GM23338 (cell line): ENCODE results near the gene ZNF787. TPM values are rescaled to one million over a fixed set of nuclear protein-coding genes. Genes with fewer than 3 reads are reported as not detected.

Experiments
- ATAC-seq: fragments of 200-7000 bp; cut with Tn5 transposase; 3 replicates; pipeline ENCODE4 v1.9.1; 2020
- DNase-seq: peaks from one replicate; pipeline ENCODE4 v3.0.0-alpha.2; 2015; ENCODE audit warnings: low spot score
- H2AFZ ChIP-seq: fragments of 200-600 bp; sonication (generic); 2 replicates; pipeline ENCODE4 v1.8.0; 2016; ENCODE audit warnings: antibody characterized with exemption, mild to moderate bottlenecking, moderate library complexity
- H3F3A ChIP-seq: fragments of 200-600 bp; sonication (generic); replicated peaks from 2 replicates; pipeline ENCODE4 v1.8.0; 2017; ENCODE audit warnings: antibody characterized with exemption, mixed run types, low read depth
- H3K27ac ChIP-seq: fragments of 200-600 bp; sonication (generic); 2 replicates; pipeline ENCODE4 v1.6.1; 2016; ENCODE audit warnings: low read depth
- H3K27me3 ChIP-seq: fragments of 200-600 bp; sonication (generic); 2 replicates; pipeline ENCODE4 v1.8.0; 2016; ENCODE audit warnings: mild to moderate bottlenecking, mixed run types, moderate library complexity; ENCODE audit not compliant: insufficient read depth
- H3K36me3 ChIP-seq: fragments of 200-600 bp; sonication (generic); 2 replicates; pipeline ENCODE4 v1.8.0; 2016; ENCODE audit warnings: mild to moderate bottlenecking; ENCODE audit not compliant: insufficient read depth
- H3K4me1 ChIP-seq: fragments of 200-600 bp; sonication (generic); 2 replicates; pipeline ENCODE4 v1.8.0; 2016; ENCODE audit warnings: mild to moderate bottlenecking, moderate library complexity; ENCODE audit not compliant: insufficient read depth
- H3K4me2 ChIP-seq: fragments of 200-600 bp; sonication (generic); 2 replicates; pipeline ENCODE4 v1.7.1; 2017; ENCODE audit warnings: mixed run types
- H3K4me3 ChIP-seq: fragments of 200-600 bp; sonication (generic); 2 replicates; pipeline ENCODE4 v1.6.1; 2016; ENCODE audit warnings: mixed run types
- H3K79me2 ChIP-seq: fragments of 200-600 bp; sonication (generic); replicated peaks from 2 replicates; pipeline ENCODE4 v1.8.0; 2017; ENCODE audit warnings: mild to moderate bottlenecking; ENCODE audit not compliant: insufficient read depth
- H3K9me2 ChIP-seq: fragments of 200-600 bp; sonication (generic); 2 replicates; pipeline ENCODE4 v1.8.0; 2017; ENCODE audit not compliant: insufficient read depth
- H4K20me1 ChIP-seq: fragments of 200-600 bp; sonication (generic); replicated peaks from 2 replicates; pipeline ENCODE4 v1.8.0; 2017; ENCODE audit warnings: mild to moderate bottlenecking; ENCODE audit not compliant: insufficient read depth
- H3K27ac Mint-ChIP-seq: 2 replicates; pipeline ENCODE4 v1.8.0; 2020; ENCODE audit warnings: inconsistent platforms, mild to moderate bottlenecking, moderate library complexity, mixed read lengths
- H3K27me3 Mint-ChIP-seq: 3 replicates; pipeline ENCODE4 v1.8.0; 2022; ENCODE audit warnings: low read depth, mild to moderate bottlenecking, moderate library complexity, mixed read lengths, inconsistent platforms; ENCODE audit not compliant: insufficient read depth, poor library complexity
- H3K36me3 Mint-ChIP-seq: 3 replicates; pipeline ENCODE4 v1.8.0; 2021; ENCODE audit warnings: low read depth, mild to moderate bottlenecking, inconsistent platforms, moderate library complexity, mixed read lengths
- H3K4me1 Mint-ChIP-seq: 3 replicates; pipeline ENCODE4 v1.8.0; 2020; ENCODE audit warnings: mild to moderate bottlenecking, inconsistent platforms, mixed read lengths
- H3K4me3 Mint-ChIP-seq: 3 replicates; pipeline ENCODE4 v1.8.0; 2021; ENCODE audit warnings: moderate library complexity, mild to moderate bottlenecking, inconsistent platforms, mixed read lengths
- H3K9me3 Mint-ChIP-seq: 3 replicates; pipeline ENCODE4 v1.8.0; 2020; ENCODE audit warnings: moderate library complexity, mild to moderate bottlenecking, inconsistent platforms, mixed read lengths
- CREB1 ChIP-seq: fragments of 250-450 bp; sonication (Bioruptor Pico); IDR thresholded peaks from 2 replicates; pipeline ENCODE4 v1.5.0; 2020; ENCODE audit warnings: low read depth, mild to moderate bottlenecking, moderate library complexity
- NANOG ChIP-seq: IDR thresholded peaks from 2 replicates; pipeline ENCODE4 v1.6.1; 2016; ENCODE audit warnings: antibody characterized with exemption, borderline replicate concordance
- ZNF114 ChIP-seq: fragments of 250-450 bp; sonication (Bioruptor Pico); IDR thresholded peaks from 2 replicates; pipeline ENCODE4 v1.5.0; 2020; ENCODE audit warnings: mild to moderate bottlenecking, moderate library complexity
- ZNF331 ChIP-seq: fragments of 250-450 bp; sonication (Bioruptor Pico); IDR thresholded peaks from 2 replicates; pipeline ENCODE4 v1.5.0; 2020; ENCODE audit warnings: low read depth, mild to moderate bottlenecking, moderate library complexity
- polyA plus RNA-seq: library from polyadenylated mRNA; unstranded; fragments of >200 nt; fragmentation: Nextera tagmentation; extraction: Ambion mirVana; gene quantifications from 2 replicates; pipeline ENCODE4 v1.2.1, GENCODE V29; 2016
- total RNA-seq: library from RNA; depleted of rRNA; stranded (reverse); fragments of >200 nt; shearing (Covaris generic); gene quantifications from 2 replicates; pipeline ENCODE4 v1.2.3, GENCODE V29; 2014
- TF ChIP-seq, protein P1 (sequence below): fragments of 250-450 bp; sonication (Bioruptor Pico); IDR thresholded peaks from 2 replicates; pipeline ENCODE4 v1.5.0; 2020; ENCODE audit warnings: mild to moderate bottlenecking, moderate library complexity

The ZNF787 gene
- total and polyA plus RNA-seq, 2 experiments from 2014 or later: 12.5 to 44.6 TPM

- TF ChIP-seq, protein P1, sequence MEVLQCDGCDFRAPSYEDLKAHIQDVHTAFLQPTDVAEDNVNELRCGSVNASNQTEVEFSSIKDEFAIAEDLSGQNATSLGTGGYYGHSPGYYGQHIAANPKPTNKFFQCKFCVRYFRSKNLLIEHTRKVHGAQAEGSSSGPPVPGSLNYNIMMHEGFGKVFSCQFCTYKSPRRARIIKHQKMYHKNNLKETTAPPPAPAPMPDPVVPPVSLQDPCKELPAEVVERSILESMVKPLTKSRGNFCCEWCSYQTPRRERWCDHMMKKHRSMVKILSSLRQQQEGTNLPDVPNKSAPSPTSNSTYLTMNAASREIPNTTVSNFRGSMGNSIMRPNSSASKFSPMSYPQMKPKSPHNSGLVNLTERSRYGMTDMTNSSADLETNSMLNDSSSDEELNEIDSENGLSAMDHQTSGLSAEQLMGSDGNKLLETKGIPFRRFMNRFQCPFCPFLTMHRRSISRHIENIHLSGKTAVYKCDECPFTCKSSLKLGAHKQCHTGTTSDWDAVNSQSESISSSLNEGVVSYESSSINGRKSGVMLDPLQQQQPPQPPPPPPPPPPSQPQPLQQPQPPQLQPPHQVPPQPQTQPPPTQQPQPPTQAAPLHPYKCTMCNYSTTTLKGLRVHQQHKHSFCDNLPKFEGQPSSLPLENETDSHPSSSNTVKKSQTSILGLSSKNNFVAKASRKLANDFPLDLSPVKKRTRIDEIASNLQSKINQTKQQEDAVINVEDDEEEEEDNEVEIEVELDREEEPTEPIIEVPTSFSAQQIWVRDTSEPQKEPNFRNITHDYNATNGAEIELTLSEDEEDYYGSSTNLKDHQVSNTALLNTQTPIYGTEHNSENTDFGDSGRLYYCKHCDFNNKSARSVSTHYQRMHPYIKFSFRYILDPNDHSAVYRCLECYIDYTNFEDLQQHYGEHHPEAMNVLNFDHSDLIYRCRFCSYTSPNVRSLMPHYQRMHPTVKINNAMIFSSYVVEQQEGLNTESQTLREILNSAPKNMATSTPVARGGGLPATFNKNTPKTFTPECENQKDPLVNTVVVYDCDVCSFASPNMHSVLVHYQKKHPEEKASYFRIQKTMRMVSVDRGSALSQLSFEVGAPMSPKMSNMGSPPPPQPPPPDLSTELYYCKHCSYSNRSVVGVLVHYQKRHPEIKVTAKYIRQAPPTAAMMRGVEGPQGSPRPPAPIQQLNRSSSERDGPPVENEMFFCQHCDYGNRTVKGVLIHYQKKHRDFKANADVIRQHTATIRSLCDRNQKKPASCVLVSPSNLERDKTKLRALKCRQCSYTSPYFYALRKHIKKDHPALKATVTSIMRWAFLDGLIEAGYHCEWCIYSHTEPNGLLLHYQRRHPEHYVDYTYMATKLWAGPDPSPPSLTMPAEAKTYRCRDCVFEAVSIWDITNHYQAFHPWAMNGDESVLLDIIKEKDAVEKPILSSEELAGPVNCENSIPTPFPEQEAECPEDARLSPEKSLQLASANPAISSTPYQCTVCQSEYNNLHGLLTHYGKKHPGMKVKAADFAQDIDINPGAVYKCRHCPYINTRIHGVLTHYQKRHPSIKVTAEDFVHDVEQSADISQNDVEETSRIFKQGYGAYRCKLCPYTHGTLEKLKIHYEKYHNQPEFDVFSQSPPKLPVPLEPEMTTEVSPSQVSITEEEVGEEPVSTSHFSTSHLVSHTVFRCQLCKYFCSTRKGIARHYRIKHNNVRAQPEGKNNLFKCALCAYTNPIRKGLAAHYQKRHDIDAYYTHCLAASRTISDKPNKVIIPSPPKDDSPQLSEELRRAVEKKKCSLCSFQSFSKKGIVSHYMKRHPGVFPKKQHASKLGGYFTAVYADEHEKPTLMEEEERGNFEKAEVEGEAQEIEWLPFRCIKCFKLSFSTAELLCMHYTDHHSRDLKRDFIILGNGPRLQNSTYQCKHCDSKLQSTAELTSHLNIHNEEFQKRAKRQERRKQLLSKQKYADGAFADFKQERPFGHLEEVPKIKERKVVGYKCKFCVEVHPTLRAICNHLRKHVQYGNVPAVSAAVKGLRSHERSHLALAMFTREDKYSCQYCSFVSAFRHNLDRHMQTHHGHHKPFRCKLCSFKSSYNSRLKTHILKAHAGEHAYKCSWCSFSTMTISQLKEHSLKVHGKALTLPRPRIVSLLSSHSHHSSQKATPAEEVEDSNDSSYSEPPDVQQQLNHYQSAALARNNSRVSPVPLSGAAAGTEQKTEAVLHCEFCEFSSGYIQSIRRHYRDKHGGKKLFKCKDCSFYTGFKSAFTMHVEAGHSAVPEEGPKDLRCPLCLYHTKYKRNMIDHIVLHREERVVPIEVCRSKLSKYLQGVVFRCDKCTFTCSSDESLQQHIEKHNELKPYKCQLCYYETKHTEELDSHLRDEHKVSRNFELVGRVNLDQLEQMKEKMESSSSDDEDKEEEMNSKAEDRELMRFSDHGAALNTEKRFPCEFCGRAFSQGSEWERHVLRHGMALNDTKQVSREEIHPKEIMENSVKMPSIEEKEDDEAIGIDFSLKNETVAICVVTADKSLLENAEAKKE (CRISPR knock-in tag): no peak
- TF ChIP-seq NANOG (no peak), ZNF331 (no peak), CREB1 (CRISPR knock-in tag) (no peak)
Observed at GRCh38 chr19:56099638-56100539, 21.2 kb downstream of the ZNF787 start (continued).

GRCh38 chr19:56098731-56099568 is 22.1 kb downstream of the ZNF787 start:
- peaks cover 68% of the 10 kb centered on the region for H3K79me2 ChIP-seq
- no peak overlapping the region for H3K4me2 ChIP-seq
- Mint-ChIP-seq H3K27me3 (peaks cover 7% of the 10 kb centered on the region), H3K27ac (no peak overlapping the region), H3K36me3 (peaks cover 40% of the 10 kb centered on the region), H3K4me3 (no peak overlapping the region), H3K4me1 (no peaks in the 10 kb centered on the region; the same call in 2 of the 3 replicates), H3K9me3 (no peaks in the 10 kb centered on the region; the same call in none of the 3 replicates)
- no peaks in the 10 kb centered on the region for H3F3A ChIP-seq
- H3K36me3 ChIP-seq: peaks cover 4% of the 10 kb centered on the region; the same call in 1 of the 2 replicates
- H3K27me3 ChIP-seq: no peaks in the 10 kb centered on the region
- no peak overlapping the region for H3K27ac ChIP-seq
- DNase-seq (no peak), ATAC-seq (no peak)
- H3K4me3 ChIP-seq: no peak overlapping the region
- no peaks in the 10 kb centered on the region for H3K4me1 ChIP-seq
- H3K9me2 ChIP-seq: no peaks in the 10 kb centered on the region
- no peak overlapping the region for H2AFZ ChIP-seq
- peaks cover 7% of the 10 kb centered on the region for H4K20me1 ChIP-seq
- TF ChIP-seq ZNF114 (CRISPR knock-in tag) (no peak), NANOG (no peak)
- TF ChIP-seq, protein P1 (CRISPR knock-in tag): no peak
